Stimulated activated CD8-positive, alpha-beta memory T cell treated with anti-CD3 and anti-CD28 coated beads, Interleukin-15, amount 100 ng/mL, for 4 hours (primary cell): ENCODE data around the gene SPRYD3.
"Not testable (repeated sequence)": the region's sequence is repeated elsewhere in the genome, so short reads cannot be mapped to it uniquely, and the experiment has no call there.

ENCODE experiments used
- DNase-seq, 2 donors: peaks; one replicate each; pipeline ENCODE4 v3.0.0-alpha.2; 2020; ENCODE audit warnings: low read depth in 2 of 2

The SPRYD3 gene

GRCh38 chr12:53079226-53080117, at the start of gene SPRYD3:
TSS of gene SPRYD3 (minus strand) at chr12:53079390. CDS start at chr12:53079333, 57 bp downstream.
- DNase-seq, result peak; percentile 87 to 90

GRCh38 chr12:53127169-53127568, 48.0 kb upstream of the SPRYD3 start:
- no peak for DNase-seq

- DNase-seq, result no peak
These were observed 45.1 kb upstream of the SPRYD3 start for GRCh38 chr12:53124352-53124723.

- no peak for DNase-seq
These were observed 44.6 kb upstream of the SPRYD3 start for GRCh38 chr12:53123578-53124351.

- no peak for DNase-seq
These were observed 43.8 kb upstream of the SPRYD3 start for GRCh38 chr12:53122961-53123468.

GRCh38 chr12:53120685-53121525, 41.7 kb upstream of the SPRYD3 start:
- DNase-seq, result no peak

- DNase-seq, result no peak
These were observed 39.6 kb upstream of the SPRYD3 start for GRCh38 chr12:53118751-53119300.

- DNase-seq, result no peak
These were observed 36.9 kb upstream of the SPRYD3 start for GRCh38 chr12:53115891-53116648.

GRCh38 chr12:53115112-53115890, 36.1 kb upstream of the SPRYD3 start:
- no peak for DNase-seq

GRCh38 chr12:53113951-53114350, 34.8 kb upstream of the SPRYD3 start:
- no peak for DNase-seq

- DNase-seq, result no peak
These were observed 34.0 kb upstream of the SPRYD3 start for GRCh38 chr12:53113136-53113705.

GRCh38 chr12:53112431-53112830, 33.2 kb upstream of the SPRYD3 start:
- DNase-seq, result not testable (repeated sequence)

GRCh38 chr12:53107122-53107521, 27.9 kb upstream of the SPRYD3 start:
- no peak for DNase-seq

- DNase-seq, result no peak
These were observed 26.7 kb upstream of the SPRYD3 start for GRCh38 chr12:53105712-53106439.

- no peak for DNase-seq
These were observed 26.1 kb upstream of the SPRYD3 start for GRCh38 chr12:53105256-53105655.

GRCh38 chr12:53103860-53104305, 24.7 kb upstream of the SPRYD3 start:
- no peak for DNase-seq

GRCh38 chr12:53102883-53103807, 24.0 kb upstream of the SPRYD3 start, which contains the start of gene SOAT2:
TSS of gene SOAT2 (plus strand) at chr12:53103486. CDS start at chr12:53103578, 92 bp downstream.
- peak; percentile 9 to 42 for DNase-seq
